Fibroblast of lung (primary cell): ENCODE results near the gene JUN. TPM values are rescaled to one million over a fixed set of nuclear protein-coding genes. Genes with fewer than 3 reads are reported as not detected.

Experiments used
- DNase-seq, 2 donors: peaks; one replicate each; pipeline versions ENCODE4 v3.0.0 to v3.0.0-alpha.2; 2010; ENCODE audit warnings: low read depth in 2 of 2
- H2AFZ ChIP-seq: 2 replicates; pipeline ENCODE4 v1.5.1; 2012; ENCODE audit warnings: low read length, control low read depth, inconsistent platforms
- H3K27ac ChIP-seq: 2 replicates; pipeline ENCODE4 v1.5.1; 2011; ENCODE audit warnings: low read length, control low read depth; ENCODE audit not compliant: insufficient read depth
- H3K27me3 ChIP-seq: 2 replicates; pipeline ENCODE4 v1.5.1; 2011; ENCODE audit warnings: mild to moderate bottlenecking, low read length; ENCODE audit not compliant: control insufficient read depth, insufficient read depth
- H3K36me3 ChIP-seq: 2 replicates; pipeline ENCODE4 v1.5.1; 2011; ENCODE audit warnings: low read length; ENCODE audit not compliant: control insufficient read depth, insufficient read depth
- H3K4me1 ChIP-seq: 2 replicates; pipeline ENCODE4 v1.5.1; 2011; ENCODE audit warnings: low read length; ENCODE audit not compliant: control insufficient read depth, insufficient read depth; ENCODE audit errors: extremely low read depth
- H3K4me2 ChIP-seq: 2 replicates; pipeline ENCODE4 v1.5.1; 2011; ENCODE audit warnings: low read length, control low read depth; ENCODE audit not compliant: insufficient read depth; ENCODE audit errors: extremely low read depth
- H3K4me3 ChIP-seq, 4 experiments: fragments of 200-600 bp in 1 of 4; sonication (generic) in 1 of 4; replicated peaks in 1 of 4; 2 replicates each; pipeline ENCODE4 v1.5.1; 2011 to 2016; ENCODE audit warnings: low read length in 4 of 4, low read depth in 3 of 4, mild to moderate bottlenecking in 3 of 4, control low read depth in 2 of 4, inconsistent platforms in 1 of 4, mixed read lengths in 1 of 4; ENCODE audit not compliant: insufficient read depth in 1 of 4; ENCODE audit errors: control extremely low read depth in 1 of 4
- H3K79me2 ChIP-seq: 2 replicates; pipeline ENCODE4 v1.5.1; 2012; ENCODE audit warnings: mild to moderate bottlenecking, low read length, inconsistent platforms; ENCODE audit not compliant: control insufficient read depth, insufficient read depth
- H3K9ac ChIP-seq: 2 replicates; pipeline ENCODE4 v1.5.1; 2011; ENCODE audit warnings: mild to moderate bottlenecking, low read length, control low read depth; ENCODE audit not compliant: insufficient read depth
- H3K9me3 ChIP-seq: 2 replicates; pipeline ENCODE4 v1.5.1; 2012; ENCODE audit warnings: low read depth, low read length; ENCODE audit not compliant: control insufficient read depth, insufficient read depth
- H4K20me1 ChIP-seq: 2 replicates; pipeline ENCODE4 v1.5.1; 2011; ENCODE audit warnings: low read length; ENCODE audit not compliant: control insufficient read depth, insufficient read depth; ENCODE audit errors: extremely low read depth
- CTCF ChIP-seq, 2 donors: IDR thresholded peaks in 1 of 2; conservative IDR thresholded peaks in 1 of 2; 1 replicate in 1 of 2; 2 replicates in 1 of 2; pipeline ENCODE4 v1.5.1; 2011 to 2012; ENCODE audit warnings: low read length in 2 of 2, control low read depth in 1 of 2, inconsistent platforms in 1 of 2, low read depth in 1 of 2, mild to moderate bottlenecking in 1 of 2
- EZH2 ChIP-seq: IDR thresholded peaks from 2 replicates; pipeline ENCODE4 v1.5.1; 2012; ENCODE audit warnings: low read length, control low read depth, mild to moderate bottlenecking; ENCODE audit errors: missing control alignments
- polyA plus RNA-seq, 2 donors: library from polyadenylated mRNA; depleted of rRNA in 1 of 2; stranded (reverse) in 1 of 2; unstranded in 1 of 2; fragments of >200 nt; gene quantifications; 2 replicates each; pipeline ENCODE4 v1.2.1, GENCODE V29; 2011 to 2012; ENCODE audit warnings: missing spikeins in 1 of 2
- total RNA-seq: library from RNA; depleted of rRNA; stranded (reverse); fragments of >200 nt; gene quantifications from 2 replicates; pipeline ENCODE4 v1.2.1, GENCODE V29; 2014

JUN gene
- total and polyA plus RNA-seq, 2 donors (not counting 1 experiment from before 2014, with no cell fraction given): 22.6 to 145 TPM

- Histone ChIP-seq H3K9ac (no peak overlapping the region), H3K4me3 (no peak overlapping the region), H3K79me2 (no peaks in the 10 kb centered on the region), H3K36me3 (peaks cover 1% of the 10 kb centered on the region), H4K20me1 (no peaks in the 10 kb centered on the region), H2AFZ (no peak overlapping the region), H3K9me3 (no peaks in the 10 kb centered on the region), H3K27me3 (no peaks in the 10 kb centered on the region), H3K4me1 (peaks cover 25% of the 10 kb centered on the region), H3K27ac (no peak overlapping the region), H3K4me2 (no peak overlapping the region)
- DNase-seq: no peak
- TF ChIP-seq CTCF (conservative IDR thresholded peaks at IDR 0.05 in 1 of 2, IDR thresholded peaks at IDR 0.05 in 1 of 2; ENCODE audit: low read depth in 1 of 2, low read length in 2 of 2): no peak
Observed at GRCh38 chr1:58767143-58767542, 16.7 kb downstream of the JUN start.

- peaks cover 1% of the 10 kb centered on the region for H3K36me3 ChIP-seq
- H3K27me3 ChIP-seq: no peaks in the 10 kb centered on the region
- no peak overlapping the region for H3K27ac ChIP-seq
- H2AFZ ChIP-seq: no peak overlapping the region
- H4K20me1 ChIP-seq: no peaks in the 10 kb centered on the region
- no peaks in the 10 kb centered on the region for H3K79me2 ChIP-seq
- H3K4me1 ChIP-seq: peaks cover 29% of the 10 kb centered on the region
- no peak overlapping the region for H3K4me2 ChIP-seq
- no peak overlapping the region for H3K9ac ChIP-seq
- no peak for TF ChIP-seq CTCF (conservative IDR thresholded peaks at IDR 0.05 in 1 of 2, IDR thresholded peaks at IDR 0.05 in 1 of 2; ENCODE audit: low read depth in 1 of 2, low read length in 2 of 2)
- no peak for TF ChIP-seq EZH2
- no peak overlapping the region for H3K4me3 ChIP-seq
- no peaks in the 10 kb centered on the region for H3K9me3 ChIP-seq
- no peak for DNase-seq
Observed at GRCh38 chr1:58765441-58765840, 18.4 kb downstream of the JUN start.

- Histone ChIP-seq H3K79me2 (no peaks in the 10 kb centered on the region), H3K9me3 (no peaks in the 10 kb centered on the region), H3K27me3 (no peaks in the 10 kb centered on the region), H3K4me3 (no peak overlapping the region), H4K20me1 (no peaks in the 10 kb centered on the region), H3K4me1 (peaks cover 29% of the 10 kb centered on the region), H3K27ac (peak overlapping the region; percentile 75), H3K9ac (no peak overlapping the region), H2AFZ (no peak overlapping the region), H3K36me3 (peaks cover 1% of the 10 kb centered on the region), H3K4me2 (peak overlapping the region; percentile 45)
- DNase-seq: peak in 1 of 2 donors; percentile 37
- TF ChIP-seq CTCF (conservative IDR thresholded peaks at IDR 0.05 in 1 of 2, IDR thresholded peaks at IDR 0.05 in 1 of 2; ENCODE audit: low read depth in 1 of 2, low read length in 2 of 2) (no peak), EZH2 (no peak)
Observed at GRCh38 chr1:58765006-58765405, 18.8 kb downstream of the JUN start.
